ENCODE measurements around the gene MAN1B1.

The MAN1B1 gene

DNA sequence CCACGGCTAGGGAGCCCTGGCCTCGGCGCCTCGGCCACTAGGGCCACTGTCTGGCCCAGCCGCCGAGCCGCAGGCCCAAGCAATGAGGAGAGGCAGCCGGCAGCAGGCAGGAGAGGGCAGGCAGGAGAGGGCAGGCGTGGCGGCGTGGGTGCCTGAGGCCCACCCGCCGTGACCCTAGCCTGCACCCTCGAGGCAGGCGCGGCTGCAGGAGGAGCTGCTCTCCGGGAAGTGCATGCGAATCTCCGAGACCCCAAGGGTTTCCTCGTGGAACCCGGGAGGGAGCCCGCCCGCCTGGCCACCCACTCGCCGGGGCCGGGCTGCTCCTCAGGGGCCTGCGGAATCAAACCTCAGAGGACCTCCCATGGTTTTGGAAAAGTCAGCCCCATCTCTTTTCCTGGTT, 61.5 kb downstream of the MAN1B1 start:
- no peak for DNase-seq

DNA sequence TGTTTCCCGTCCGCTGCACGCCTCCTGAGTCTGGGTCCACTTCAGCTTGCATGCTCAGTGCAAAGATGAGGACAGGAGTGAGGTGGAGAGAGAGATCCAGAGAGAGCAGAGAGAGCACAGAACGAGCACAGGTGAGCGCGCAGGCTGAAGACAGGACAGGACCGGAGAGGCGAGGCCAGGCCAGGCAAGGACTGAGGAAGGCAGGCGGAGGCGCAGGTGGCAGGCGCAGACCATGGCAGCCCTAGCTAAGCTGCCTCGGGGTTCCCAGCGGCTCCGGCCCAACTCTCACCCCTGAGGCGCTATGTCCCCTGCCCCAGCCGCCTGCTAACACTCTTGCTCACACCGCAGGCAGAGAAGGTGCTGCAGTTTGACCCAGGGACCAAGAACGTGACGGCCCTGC, 61.9 kb downstream of the MAN1B1 start:
- no peak for DNase-seq

DNA sequence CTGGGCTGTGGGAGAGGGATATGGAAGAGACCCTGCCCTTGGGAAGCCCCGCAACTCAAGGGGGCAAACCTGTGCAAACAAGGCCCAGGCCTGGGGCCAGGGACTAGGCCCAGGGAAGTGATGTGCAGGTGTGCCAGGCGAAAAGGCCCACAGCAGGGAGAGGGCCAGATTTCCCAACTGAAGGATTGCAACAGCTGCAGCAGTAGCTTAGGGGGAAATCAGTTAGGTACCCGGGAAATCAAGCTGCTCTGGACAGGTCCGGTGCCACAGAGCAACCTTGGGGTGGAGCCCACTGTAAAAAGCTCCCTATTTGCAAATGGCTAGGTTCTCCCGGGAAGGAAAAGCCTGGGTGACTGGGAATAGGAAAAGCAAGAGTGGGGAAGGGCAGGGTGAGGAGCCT, 62.6 kb downstream of the MAN1B1 start:
- no peak for DNase-seq

DNA sequence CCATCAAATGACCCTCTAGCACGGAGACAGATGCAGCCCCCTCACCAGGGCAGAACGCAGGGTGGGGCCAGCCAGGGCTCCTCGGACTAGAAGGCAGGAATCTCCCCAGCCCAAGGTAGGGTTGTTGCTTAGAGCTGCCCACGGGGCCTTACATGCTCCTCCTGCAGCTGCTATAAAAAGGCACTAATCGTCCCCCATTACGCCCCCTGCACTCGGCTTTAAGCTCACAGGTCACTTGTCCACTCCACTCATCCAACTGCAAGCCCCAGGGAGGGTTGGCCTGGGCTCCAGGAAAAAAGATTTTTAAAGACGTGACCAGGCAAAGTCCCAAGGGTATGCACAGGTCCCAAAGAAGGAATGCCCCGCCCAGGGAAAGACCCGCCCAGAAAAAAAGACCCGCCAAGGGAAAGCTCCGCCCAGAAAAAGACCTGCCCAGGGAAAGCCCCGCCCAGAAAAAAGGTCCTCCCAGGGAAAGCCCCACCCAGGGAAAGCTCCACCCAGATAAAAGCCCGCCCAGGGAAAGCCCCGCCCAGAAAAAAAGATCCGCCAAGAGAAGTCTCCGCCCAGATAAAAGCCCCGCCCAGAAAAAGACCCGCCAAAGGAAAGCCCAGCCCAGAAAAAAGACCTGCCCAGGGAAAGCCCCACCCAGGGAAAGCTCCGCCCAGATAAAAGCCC, 63.3 kb downstream of the MAN1B1 start:
- DNase-seq, result peak; percentile 96

DNA sequence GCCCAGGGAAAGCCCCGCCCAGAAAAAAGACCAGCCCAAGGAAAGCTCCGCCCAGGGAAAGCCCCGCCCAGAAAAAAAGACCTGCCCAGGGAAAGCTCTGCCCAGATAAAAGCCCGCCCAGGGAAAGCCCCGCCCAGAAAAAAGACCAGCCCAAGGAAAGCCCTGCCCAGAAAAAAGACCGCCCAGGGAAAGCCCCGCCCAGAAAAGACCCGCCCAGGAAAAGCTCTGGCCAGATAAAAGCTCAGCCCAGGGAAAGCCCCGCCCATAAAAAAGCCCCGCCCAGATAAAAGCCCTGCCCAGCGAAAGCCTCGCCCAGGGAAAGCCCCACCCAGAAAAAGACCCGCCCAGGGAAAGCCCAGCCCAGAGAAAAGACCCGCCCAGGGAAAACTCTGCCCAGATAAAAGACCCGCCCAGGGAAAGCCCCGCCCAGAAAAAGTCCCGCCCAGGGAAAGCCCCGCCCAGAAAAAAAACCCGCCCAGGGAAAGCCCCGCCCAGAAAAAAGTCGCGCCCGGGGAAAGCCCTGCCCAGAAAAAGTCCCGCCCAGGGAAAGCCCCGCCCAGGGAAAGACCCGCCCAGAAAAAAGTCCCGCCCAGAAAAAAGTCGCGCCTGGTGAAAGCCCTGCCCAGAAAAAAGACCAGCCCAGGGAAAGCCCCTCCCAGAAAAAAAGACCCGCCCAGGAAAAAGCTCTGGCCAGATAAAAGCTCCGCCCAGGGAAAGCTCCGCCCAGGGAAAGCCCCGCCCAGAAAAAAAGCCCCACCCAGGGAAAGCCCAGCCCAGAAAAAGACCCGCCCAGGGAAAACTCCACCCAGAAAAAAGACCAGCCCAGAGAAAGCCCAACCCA, 64.1 kb downstream of the MAN1B1 start:
- DNase-seq, result peak; percentile 96

DNA sequence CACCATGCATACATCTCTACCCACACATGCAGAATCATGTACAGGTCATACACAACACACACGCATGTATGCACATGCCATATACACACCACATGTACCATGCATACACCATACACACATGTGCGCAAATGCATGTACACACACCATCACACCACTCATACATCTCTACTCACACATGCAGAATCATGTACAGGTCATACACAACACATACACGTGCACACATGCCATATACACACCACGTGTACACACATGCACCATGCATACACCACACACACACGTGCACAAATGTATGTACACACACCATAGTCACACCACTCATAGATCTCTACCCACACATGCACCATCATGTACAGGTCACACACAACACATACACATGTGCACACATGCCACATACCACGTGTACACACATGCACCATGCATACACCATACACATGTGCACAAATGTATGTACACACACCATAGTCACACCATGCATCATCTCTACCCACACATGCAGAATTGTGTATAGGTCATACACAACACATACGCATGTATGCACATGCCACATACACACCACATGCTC, 66.1 kb downstream of the MAN1B1 start:
- no peak for DNase-seq

DNA sequence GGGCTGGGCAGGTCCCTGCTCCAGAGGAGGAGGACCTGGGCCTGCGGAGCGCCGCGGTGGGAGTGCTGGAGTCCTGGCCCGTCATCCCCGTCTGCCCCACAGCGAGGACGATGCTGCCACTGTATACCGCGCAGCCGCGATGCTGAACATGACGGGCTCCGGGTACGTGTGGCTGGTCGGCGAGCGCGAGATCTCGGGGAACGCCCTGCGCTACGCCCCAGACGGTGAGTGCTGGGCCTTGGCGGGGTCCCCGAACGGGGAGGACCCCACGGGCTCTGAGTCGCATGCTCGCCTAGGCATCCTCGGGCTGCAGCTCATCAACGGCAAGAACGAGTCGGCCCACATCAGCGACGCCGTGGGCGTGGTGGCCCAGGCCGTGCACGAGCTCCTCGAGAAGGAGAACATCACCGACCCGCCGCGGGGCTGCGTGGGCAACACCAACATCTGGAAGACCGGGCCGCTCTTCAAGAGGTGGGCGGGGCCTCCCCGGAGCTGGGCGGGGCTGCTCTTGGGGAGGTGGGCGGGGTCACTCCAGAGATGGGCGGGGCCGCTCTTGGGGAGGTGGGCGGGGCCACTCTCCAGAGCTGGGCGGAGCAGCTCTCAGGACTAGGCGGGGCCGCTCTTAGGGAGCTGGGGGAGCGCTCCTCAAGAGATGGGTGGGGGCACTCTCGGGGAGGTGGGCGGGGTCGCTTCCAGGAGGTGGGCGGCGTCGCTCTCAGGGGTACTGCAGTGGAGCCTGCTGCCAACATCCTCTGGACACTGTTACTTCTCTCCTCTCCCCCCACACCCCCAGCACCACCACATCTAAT, 70.0 kb downstream of the MAN1B1 start:
- DNase-seq, result peak; percentile 74

DNA sequence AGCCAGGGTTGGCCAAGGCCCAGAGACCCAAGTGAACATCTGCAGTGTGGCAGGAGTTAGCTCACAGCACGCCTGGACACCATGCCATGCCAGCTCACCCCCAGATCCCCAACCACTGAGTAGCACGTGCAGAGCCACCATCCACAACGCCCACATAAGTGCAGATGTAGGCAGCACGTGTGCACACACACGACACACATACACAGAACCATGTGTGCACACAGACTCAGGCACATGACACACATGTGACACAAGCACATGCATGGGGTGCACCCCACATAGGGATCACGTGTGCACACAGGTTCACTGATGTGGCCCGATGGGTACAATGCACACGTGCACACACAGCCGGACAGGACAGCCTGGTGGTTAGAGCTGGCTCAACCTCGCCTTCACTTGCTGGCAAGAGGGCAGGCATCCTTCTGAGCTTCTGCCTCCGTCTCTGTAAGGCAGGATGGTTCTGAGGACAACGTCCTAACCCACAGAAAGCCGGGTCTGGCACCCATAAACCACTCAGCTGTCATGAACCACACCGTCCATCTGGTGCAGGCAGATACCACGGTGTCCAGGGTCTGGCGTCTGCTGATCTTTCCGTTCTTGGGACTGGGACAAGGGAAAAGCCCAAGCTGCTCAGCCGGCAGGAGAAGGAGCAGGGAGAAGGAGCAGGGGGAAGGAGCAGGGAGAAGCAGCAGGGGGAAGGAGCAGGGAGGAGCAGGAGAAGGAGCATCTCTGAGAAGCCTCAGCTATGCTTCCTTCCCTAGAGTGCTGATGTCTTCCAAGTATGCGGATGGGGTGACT, 71.0 kb downstream of the MAN1B1 start:
- DNase-seq, result no peak

DNA sequence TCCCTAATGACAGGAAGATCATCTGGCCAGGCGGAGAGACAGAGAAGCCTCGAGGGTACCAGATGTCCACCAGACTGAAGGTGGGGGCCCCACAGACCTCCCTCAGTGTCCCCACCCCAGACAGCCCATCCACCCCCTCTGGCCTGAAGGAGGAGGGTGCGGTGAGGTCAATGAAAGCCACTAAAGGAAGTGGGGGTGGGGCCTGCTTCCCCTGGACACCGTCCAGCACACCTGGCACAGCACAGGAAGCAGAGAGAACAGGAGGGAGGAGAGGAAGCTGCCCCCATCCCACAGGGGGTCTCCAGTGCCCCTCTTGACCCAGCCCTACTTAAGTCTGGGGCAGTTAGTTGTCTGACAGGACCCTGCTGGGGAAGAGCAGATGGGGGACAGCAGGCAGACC, 71.8 kb downstream of the MAN1B1 start:
- DNase-seq, result no peak

Measured in NCI-H1436 (cell line).